OCI-LY1 (cell line): ENCODE measurements around the gene ABCB9.

Source experiments
- CTCF ChIP-seq: fragments of 200-600 bp; sonication (generic), shearing (Covaris generic); IDR thresholded peaks from 2 replicates; pipeline ENCODE4 v1.5.1; 2017; ENCODE audit warnings: mild to moderate bottlenecking, antibody characterized with exemption, low read length, moderate library complexity, mixed read lengths
- EZH2 ChIP-seq: fragments of 200-600 bp; sonication (generic), shearing (Covaris generic); IDR thresholded peaks from 2 replicates; pipeline ENCODE4 v1.8.0; 2017; ENCODE audit warnings: borderline replicate concordance, mixed run types, mild to moderate bottlenecking, antibody characterized with exemption, low read length, moderate library complexity, mixed read lengths

- TF ChIP-seq CTCF (no peak), EZH2 (no peak)
Measured at GRCh38 chr12:122943196-122943595, 23.1 kb downstream of the ABCB9 start.
